Retina (tissue), 1 donor: ENCODE measurements around the gene SGSM2.

Experiments used
- DNase-seq: peaks from one replicate; pipeline ENCODE4 v3.0.0-alpha.2; 2016

Gene SGSM2

GRCh38 chr17:2427215-2427614, 89.9 kb downstream of the SGSM2 start:
- DNase-seq = no peak

GRCh38 chr17:2427910-2428309, 90.6 kb downstream of the SGSM2 start:
- DNase-seq = no peak
